Measurements from ENCODE around the gene TFR2.

TFR2 gene

DNA sequence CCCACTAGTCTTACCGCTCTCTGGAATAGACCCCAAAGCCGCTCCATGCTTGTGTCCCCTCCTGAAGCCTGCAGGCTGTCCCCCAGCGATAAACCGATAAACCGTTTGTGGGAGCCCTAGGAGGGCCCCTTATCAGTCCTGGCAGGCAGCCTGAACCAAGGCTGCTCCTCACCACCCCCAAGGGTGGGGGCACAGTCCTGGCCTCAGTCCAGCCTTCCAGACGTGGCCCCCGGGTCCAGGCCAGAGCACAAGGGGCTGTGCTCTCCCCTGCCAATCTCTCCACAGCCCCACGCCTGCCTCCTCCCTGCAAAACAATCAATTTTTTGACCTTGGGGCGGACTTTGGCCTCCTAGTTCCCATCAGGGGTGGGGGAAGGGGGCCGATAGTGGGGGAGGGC is at the start of gene TFR2:
TFR2 (minus strand) TSS at position 90 of the 397 bp plus-strand sequence; CDS start at position 47, 43 bp downstream.
- no peak for DNase-seq

DNA sequence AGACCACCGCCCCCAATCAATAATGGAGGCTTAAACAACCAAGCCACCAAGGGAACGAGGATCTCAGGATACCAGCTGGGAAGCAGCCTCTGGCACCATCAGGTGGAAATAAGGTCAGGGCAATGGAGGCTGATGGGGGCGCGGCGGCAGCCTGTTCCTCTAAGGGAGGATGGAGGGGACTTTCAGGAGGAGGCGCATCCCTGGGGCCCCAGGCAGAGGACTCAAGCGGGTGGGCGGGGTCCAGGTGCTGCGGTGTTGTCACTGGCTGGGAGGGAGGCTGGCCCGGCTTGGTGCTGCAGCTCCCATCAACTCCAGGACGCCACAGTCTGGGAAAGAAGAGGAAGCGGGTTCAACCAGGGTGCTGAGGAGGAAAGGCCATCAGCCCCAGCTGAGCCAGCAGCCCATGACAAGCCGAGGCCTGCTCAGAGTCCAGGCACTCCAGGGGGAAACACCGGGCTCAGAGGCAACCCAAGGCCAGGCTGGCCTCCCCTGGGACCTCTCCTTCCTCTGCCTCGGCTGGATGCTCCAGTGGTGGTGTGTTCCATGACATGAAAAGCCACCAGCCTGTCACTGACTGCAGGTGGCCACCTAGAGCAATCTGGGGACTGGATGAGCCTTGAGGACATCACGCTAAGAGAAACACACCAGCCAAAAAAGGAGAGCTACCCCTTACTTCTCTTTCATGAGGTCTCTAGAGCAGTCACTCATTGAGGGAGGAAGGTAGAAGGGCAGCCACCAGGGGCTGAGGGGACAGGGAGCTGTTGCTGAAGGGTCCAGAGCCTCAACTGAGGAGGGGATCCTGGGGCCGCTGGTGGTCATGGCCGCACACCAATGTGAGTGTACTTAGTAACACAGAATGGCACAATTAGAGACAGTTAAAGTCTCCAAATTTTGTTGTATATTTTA is 48.1 kb upstream of the TFR2 start:
- no peak for DNase-seq

DNA sequence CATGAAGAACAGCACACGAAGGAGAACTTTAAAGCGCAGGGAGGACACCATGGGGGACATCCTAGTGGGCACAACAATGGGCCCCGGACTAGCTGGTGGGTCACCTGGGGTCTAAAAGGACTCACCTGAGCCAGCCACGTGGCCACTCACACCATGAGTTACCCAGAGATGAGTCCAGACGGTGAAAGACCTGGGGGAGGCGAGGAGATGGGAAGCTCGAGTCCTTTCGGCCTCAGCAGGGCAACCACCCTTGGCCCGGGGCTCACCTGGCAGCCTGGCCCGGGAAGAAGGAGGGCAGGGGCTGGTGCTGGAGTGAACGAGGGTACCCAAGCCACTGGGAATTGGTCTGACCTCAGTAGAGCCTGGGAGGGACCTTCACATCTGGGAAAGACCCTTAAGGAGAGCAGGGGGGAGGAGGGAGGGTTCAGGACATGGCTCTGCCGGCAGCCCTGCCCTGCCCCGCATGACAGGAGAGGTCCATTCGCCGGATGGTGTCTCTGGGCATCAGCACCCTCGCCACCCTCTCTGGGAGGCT is 47.0 kb upstream of the TFR2 start:
- no peak for DNase-seq

DNA sequence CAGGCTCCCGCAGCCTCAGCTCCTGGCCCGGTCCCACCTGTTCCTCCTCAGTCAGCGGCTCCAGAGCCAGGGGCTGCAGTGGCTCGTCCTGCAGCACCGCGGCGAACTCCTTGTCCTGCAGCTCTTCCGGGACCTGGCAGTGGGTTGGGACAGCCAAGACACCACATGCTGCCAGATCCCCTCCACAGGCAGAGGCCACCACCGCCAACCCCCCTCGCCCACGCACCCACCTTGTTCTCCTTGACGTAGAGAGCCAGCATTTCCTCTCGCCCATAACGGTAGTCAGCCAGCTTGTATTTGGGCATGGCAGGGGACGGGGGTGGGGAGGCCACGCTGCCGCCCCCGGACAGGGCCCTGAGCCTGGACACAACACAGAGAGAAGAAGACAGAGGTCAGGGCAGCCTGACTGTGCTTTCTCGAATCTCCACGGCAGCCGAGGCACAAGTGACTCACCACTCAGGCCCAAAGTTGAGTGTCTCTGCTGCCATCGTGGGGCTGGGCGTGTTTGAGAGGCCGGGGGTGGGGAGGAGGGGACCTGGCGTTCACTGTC is 46.5 kb upstream of the TFR2 start:
- no peak for DNase-seq

DNA sequence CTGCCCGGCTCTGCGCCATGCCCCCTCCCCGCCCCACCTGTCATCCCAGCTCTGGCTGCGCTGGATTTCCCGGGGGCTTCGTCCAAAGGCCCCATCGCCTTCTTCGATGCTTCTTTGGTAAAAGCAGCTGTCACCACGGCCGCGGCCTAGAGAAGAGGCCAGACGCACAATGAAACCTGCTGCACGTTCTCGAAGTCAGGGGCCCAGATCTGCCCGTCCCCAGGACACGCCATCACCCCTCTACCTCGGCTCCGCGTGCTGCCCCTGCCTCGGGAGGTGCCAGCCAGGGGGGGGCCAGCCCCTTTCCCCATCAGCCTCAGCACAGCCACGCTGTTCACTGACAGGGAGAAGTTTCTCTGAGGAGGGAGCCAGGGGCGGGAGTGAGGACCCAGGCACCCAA is 45.9 kb upstream of the TFR2 start:
- DNase-seq = no peak

DNA sequence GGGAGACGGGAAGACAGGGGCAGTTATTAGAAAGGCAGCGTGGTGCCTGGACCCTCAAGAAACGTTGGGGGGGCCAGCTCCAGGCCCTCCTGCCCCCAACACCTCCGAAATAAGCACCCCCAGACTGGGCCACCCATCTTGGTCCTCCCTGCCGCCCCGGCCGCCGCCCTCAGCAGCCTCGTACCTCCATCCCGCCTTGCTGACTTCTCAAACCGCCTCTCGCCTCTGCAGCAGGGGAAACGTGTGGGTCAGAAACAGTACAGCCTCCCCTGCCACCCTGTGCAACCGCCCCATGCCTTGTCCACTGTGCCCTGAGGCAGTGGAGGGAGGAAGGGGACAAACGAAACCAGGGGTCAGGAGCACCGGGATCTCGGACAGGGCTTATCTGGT is 45.5 kb upstream of the TFR2 start:
- no peak for DNase-seq

DNA sequence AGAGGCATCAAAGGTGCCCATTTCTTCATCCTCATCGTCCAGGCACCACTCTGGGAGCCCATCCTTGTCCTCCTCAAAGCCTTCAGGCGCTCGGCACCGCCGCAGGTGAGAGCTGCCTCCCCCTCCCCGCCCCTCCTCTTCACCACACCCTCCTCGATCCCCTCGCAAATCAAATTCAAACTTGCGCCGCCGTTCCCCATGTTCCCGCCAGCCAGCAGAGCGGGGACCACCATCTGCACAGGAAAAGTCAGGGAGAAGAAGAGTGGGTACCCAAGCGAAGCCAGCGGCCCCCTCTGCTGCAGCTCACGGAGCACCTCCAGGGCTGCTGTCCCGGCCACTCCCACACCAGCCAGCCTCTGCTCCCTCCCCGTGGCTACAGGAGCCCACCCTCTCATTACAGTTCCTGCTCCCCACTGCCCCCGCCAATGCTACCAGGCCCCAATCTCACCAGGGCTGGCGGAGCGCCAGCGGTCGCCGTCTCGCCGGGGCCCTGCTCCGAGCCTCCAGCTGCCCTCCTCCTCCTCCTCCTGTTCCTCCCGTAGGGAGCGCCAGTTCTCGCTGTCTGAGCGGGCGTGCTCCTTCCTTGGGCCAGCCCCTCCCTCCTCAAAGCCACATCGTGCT is 45.0 kb upstream of the TFR2 start:
- DNase-seq = no peak

DNA sequence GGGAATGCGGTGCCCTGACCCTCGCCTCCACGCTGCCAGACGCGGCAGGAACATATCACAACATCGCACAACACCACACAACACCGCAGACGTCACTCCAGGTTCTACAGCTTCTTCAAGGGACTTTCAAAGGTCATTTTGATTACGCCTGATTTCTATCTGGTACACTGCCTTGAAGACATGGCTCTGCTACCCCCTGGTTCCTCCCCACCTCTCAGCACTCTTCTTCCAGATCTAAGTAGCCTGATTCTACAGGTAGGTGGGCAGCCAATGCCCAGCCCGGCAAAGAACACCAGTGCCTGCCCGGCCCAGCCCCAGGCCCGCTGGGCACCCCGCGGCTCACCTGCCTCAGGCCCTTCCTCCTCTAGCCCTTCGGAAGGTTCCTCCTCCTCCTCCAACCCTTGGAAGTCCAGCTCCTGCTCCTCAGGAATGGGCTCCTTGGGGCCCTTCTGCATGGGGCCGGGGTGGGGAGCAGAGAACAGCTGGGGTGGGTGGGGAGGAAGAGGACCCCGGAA is 44.3 kb upstream of the TFR2 start:
- DNase-seq = no peak

DNA sequence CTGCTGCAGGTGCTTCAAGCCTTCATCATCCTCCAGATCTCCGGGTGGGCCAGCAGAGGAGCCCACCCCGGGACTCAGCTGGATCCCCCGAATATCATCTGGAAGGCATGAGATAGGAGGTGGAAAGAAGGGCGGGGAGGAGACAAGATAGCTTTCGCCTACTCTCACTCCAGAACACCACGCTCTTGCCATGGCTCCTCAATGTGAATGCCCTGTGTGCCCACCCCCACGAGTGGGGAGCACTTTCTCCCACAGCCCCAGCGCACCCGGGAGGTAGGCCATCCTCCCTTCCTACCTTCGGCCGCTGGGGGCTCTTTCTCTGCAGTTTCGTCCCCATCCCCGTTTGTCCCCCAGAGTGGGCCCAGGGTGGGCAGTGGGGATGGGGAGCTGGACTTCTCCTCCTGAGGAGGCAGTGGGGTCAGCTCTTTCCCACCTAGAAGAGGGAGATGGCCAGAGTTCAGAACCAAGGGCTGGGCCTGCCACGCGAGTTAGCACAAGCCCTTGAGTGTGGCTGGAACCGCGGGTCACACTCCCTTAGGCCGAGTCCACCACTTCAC is 43.8 kb upstream of the TFR2 start:
- no peak for DNase-seq

DNA sequence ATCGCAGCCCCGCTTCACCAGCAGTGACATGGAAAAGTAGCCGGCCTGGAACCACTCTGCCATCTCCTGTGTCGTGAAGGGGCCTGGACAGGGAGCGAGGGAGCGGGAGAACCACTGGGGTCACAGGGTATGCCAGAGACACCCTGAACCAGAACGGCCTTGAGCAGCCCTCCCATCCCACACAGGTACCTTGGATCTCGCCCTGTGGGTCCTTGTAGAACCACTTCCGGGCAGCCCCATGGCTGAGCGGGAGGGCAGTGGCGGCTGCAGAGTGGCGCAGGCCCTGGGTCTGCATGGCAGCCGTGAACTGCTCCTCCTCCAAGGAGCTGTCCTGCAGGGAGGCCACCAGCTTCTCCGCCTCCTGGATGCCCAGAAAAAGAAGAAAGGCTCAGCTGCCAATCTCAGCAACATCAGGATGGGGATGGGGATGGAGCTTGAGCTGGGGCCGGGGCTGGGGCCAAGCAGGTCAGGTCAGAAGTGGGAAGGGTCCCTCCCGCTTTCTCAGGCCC is 43.2 kb upstream of the TFR2 start:
- no peak for DNase-seq

DNA sequence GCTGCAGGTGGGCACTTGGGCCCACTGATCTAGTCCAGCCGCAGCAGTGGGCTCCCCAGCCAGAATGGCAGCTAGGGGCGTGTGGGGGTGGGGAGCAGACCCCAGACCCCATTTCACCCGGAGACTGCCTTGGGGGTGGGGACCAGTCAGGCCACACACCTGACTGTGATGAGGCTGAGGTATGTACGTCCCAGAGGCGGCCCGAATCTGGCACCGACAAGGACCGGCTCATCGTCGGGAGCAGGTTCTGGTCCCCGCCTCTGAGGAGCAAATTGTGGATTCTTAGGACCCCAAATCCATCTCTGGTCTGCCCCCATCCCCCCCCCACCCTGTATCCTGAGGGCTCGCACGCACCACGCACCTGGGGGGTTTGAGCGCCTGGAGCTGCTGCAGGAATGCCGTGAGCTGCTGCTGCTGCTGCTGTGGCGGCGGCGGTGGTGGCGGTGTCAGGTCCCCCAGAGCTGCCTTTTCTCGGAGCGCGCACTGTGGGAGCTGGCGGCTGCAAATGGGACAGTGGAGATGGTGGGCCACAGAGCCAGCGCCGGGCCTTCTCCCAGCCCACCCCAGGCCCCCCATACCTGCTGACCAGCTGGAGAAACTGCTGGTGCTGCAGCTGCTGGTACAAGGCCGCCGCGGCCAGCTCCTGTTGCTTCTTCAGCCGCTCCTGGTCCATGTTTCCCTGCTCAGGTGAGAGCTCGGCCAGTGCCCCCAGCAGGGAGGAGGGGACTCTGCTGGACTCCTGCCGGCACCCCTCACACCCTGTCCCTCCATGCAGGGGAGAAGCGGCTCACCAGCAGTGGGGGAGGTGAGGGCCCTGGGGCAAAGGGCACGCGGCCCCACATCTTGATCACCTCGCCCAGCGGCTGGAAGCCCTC is 42.5 kb upstream of the TFR2 start:
- DNase-seq = no peak

DNA sequence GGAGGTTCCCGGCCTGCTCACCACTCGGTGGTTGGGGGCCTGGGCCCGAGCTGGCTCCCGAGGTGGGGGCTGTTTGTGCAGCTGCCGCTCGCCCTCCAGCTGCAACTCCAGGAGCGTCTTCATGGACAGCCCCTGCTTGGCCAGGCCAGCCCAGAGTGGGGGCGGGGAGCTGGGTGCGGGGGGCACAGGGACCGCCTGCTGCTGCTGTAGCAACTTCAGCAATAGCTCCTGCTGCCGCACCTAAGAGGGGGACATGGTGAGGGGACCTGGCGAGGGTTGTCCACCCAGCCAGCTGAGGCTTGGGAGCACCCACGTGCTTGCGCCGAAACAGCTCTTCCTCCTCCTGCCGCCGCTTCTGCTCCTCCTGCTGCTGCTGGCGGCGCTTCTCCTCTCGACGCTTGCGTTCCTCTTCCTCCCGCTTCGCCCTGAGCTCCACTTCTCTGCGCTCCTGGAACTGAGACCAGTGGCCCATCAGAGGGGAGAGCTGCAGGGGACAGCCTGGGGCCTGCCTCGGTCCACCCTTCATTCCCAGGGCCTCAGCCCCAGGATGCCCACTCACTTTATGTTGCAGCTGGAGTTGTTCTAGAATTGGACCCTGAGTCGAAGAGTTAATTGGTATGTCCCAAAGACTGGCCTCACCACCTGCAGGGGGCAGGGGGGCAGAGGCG is 41.8 kb upstream of the TFR2 start:
- DNase-seq = no peak

DNA sequence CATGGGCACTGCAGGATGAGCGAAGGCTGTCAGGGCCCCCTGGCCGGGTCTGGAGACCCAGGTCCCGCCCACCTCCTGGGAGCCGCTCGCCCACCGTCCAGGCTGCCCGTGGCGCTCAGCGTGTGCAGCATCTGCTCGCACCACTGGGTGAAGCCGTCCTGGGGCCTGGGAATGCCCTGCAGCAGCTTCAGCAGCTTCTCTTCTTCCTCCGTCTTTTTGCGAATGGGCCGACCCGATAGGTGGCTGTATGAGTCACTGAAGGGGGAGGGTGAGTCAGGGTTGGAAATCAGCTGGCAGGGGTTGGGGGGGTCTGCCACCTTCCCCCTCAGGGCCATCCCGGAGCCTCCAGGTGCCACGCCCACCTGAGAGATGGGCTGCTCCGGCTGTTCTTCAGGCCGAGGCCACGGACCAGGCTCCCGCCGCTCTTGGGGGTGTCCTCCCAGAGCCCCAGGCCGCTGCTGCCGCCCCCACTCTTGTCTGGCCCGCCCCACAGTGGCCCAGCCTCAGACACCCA is 40.9 kb upstream of the TFR2 start:
- no peak for DNase-seq

DNA sequence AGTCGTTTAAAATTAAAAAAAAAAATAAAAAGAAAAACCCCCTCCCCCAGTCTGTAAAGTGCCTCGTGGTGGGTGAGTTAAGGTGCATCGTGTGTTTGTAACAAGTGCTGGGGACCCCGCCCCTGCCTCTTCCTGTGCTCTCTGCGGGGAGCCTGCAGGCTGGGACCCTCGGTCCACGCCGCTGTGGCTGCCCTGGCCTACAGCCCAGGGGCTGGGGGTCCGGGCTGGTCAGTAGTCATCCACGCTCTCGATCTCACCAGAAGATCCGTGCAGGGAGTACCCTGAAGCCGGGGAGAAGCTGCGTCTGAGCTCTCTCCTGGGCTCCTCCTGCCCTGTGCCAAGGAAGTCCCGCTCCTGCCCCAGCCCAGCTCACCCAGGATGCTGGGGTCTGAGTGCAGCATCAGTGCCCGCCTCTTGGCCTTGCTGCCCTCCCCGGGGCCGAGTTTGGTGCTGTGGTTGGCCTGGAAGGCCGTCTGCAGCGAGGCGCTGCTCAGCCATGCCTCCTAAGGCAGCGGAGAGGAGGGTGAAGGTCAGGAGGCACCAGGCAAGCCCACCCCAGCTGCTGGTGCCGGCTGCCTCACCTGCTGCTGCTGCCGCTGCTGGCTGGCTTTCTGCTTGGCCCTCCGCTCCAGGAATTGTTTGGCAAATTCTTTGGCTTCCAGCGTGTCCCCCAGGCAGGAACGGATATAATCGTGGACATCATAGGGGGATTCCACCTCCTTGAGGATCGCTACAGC is 40.3 kb upstream of the TFR2 start:
- no peak for DNase-seq

DNA sequence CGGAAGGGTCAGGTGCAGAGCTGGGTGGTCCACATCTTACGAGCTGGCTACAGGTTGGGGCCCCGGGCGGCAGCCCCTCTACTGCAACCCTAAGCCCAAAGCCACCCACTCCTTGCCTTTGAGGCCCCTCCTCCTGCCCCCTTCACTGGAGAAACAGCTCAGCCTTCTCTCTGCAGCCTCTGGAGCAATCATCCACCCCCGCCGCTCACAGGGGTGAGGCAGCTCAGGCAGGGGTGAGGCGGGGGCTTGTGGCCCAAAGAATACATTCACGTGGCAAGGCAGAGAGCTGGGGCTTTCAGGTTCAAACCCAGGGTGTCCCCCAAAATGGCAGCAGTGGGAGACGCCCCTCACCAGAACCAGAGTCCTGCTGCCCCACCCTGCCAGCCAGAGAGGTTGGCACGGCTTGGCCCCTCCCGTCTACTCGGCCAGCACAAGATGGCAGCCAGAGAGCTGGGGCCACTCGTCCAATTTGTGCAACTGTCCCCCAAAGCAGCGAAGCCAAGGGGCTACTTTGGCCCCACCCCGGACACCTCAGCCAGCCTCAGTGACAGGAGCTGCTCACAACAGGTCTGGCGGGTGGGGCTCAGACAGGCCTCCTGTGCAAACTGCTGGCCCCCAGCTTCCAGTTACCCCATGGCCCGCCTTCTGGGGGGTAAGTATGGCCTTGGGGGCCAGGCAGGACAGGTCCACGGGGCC is 39.4 kb upstream of the TFR2 start:
- DNase-seq = no peak

DNA sequence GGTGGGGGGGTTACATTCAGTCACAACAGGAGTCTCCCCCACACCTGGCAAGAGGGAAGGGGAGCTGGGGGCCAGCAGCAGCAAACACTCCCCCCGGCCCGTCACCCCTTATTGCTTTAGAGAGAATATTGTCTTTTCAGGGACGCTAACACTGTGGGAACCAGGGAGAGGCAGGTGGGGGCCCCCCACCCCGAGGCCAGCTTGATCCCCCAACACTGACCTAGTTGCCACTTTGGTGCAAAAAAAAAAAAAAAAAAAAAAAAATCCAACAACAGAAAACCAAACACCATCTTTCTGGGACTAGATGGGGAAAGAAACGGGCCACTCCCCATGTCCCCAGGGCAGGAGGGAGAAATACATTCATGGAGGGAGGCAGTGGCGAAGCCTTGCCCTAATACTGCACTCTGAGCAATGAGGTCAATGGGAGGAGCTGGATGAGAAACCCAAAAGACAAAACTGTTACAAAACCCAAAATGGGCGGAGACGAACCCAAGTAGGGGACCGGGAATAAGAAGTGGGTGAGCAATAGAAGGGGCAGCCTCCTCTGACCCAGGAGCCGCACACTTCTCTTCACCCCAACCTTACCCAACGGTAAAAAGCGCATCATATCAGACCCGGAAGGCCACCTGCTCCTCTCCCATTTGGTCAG is 38.7 kb upstream of the TFR2 start:
- DNase-seq = no peak

DNA sequence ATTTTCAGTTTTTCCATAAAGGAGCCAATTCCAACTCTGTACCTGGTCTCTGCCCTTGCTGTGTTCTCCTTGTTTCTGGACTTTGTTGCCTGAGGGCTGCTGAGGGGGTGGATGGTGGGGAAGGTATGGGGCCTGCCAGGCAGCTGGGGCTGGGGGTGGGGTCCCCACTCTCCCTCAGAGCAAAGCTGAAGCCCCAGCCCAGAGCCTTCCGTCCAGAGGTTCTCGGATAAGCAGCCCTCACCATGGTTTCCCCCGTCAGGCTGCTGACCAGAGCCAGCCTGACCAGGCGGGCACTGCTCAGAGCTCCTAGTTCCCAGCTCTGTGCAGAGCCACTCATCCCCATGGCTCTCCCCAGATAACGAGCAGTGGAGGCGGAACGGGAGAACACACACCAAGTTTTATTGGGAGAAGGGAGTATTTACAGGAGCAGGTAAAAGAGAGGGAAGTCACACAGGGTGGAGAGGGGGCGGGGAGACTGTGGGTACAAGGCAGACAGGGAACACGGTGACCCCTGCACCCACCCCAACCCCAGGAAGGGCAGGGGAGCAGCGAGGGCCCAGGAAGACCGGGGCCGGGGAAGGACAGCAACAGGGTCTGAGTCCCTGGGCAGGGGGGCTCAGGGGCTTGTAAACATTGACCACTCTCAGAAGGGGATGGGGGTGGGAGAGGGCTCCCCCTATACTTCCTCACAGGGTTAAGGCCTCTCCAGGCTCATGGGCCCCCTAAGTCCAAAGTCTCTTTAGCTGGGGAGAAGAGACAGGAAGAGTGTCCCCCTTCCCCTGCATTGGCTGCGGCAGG is 38.0 kb upstream of the TFR2 start:
- no peak for DNase-seq

DNA sequence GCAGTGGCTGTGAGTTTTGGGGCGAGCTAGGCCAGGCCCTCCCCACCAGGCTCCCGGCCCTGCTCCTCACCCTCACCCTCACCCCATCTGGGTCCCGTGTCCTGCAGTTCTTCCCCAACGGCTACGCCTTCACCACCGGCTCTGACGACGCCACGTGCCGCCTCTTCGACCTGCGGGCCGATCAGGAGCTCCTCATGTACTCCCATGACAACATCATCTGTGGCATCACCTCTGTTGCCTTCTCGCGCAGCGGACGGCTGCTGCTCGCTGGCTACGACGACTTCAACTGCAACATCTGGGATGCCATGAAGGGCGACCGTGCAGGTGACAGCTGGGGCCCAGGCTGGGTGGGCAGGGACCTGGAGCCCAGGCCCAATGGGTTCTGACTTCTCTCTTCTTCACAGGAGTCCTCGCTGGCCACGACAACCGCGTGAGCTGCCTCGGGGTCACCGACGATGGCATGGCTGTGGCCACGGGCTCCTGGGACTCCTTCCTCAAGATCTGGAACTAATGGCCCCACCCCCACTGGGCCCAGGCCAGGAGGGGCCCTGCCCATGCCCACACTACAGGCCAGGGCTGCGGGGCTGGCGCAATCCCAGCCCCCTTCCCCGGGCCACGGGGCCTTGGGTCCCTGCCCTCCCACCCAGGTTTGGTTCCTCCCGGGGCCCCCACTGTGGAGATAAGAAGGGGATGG is 37.1 kb upstream of the TFR2 start:
- no peak for DNase-seq
